IMR-90 (cell line): ENCODE data around the gene SHISAL1.

ENCODE experiments used
- BHLHE40 ChIP-seq: fragments of 150-350 bp; IDR thresholded peaks from 2 replicates; pipeline ENCODE4 v1.6.1; 2016; ENCODE audit warnings: mild to moderate bottlenecking, low read depth, low read length
- CEBPB ChIP-seq: IDR thresholded peaks from 2 replicates; pipeline ENCODE4 v1.6.1; 2012; ENCODE audit warnings: low read depth, low read length, improper control_type of control experiment
- CTCF ChIP-seq: conservative IDR thresholded peaks from 2 replicates; pipeline ENCODE4 v1.5.1; 2012; ENCODE audit warnings: mild to moderate bottlenecking, low read depth, low read length, improper control_type of control experiment
- ELK1 ChIP-seq: fragments of 150-350 bp; IDR thresholded peaks from 2 replicates; pipeline ENCODE4 v1.6.1; 2016; ENCODE audit warnings: low read depth, mild to moderate bottlenecking, low read length, moderate library complexity, borderline replicate concordance
- FOS ChIP-seq: fragments of 150-350 bp; IDR thresholded peaks from 2 replicates; pipeline ENCODE4 v1.6.1; 2016; ENCODE audit warnings: low read depth, low read length
- MAFK ChIP-seq: IDR thresholded peaks from 2 replicates; pipeline ENCODE4 v1.6.1; 2012; ENCODE audit warnings: low read depth, low read length, improper control_type of control experiment
- MAZ ChIP-seq: IDR thresholded peaks from 2 replicates; pipeline ENCODE4 v1.6.1; 2012; ENCODE audit warnings: low read depth, mild to moderate bottlenecking, low read length, improper control_type of control experiment, moderate library complexity, borderline replicate concordance
- MXI1 ChIP-seq: IDR thresholded peaks from 2 replicates; pipeline ENCODE4 v1.6.1; 2012; ENCODE audit warnings: low read depth, mild to moderate bottlenecking, low read length, moderate library complexity, borderline replicate concordance
- POLR2A ChIP-seq: IDR thresholded peaks from 2 replicates; pipeline ENCODE4 v1.6.1; 2012; ENCODE audit warnings: mild to moderate bottlenecking, low read depth, low read length
- RAD21 ChIP-seq: IDR thresholded peaks from 2 replicates; pipeline ENCODE4 v1.6.1; 2012; ENCODE audit warnings: low read length, improper control_type of control experiment
- SMC3 ChIP-seq: fragments of 150-350 bp; IDR thresholded peaks from 2 replicates; pipeline ENCODE4 v1.6.1; 2016; ENCODE audit warnings: low read depth, mild to moderate bottlenecking, antibody characterized with exemption, low read length, moderate library complexity
- USF2 ChIP-seq: fragments of 150-350 bp; IDR thresholded peaks from 2 replicates; pipeline ENCODE4 v1.6.1; 2017; ENCODE audit warnings: mild to moderate bottlenecking, antibody characterized with exemption, low read length, low read depth

- no peak for TF ChIP-seq POLR2A
- TF ChIP-seq MAFK: no peak
- no peak for TF ChIP-seq MXI1
- TF ChIP-seq CTCF: no peak
- TF ChIP-seq MAZ: no peak
- TF ChIP-seq BHLHE40: no peak
- no peak for TF ChIP-seq CEBPB
- TF ChIP-seq FOS: no peak
- no peak for TF ChIP-seq ELK1
- TF ChIP-seq SMC3: no peak
- no peak for TF ChIP-seq USF2
- TF ChIP-seq RAD21: no peak
Observed at GRCh38 chr22:44276041-44276440, 36.7 kb downstream of the SHISAL1 start.
